HepG2 (cell line): ENCODE results near the gene TP53I3. TPM values are rescaled to one million over a fixed set of nuclear protein-coding genes. Genes with fewer than 3 reads are reported as not detected.

Source experiments
- ADNP ChIP-seq: sonication (generic); formaldehyde crosslinking; IDR thresholded peaks from 2 replicates; pipeline ENCODE4 v1.4.0; 2020; ENCODE audit warnings: missing genetic modification reagents
- ATF1 ChIP-seq: IDR thresholded peaks from 2 replicates; pipeline ENCODE4 v1.6.1; 2016; ENCODE audit warnings: mild to moderate bottlenecking, control low read depth
- ATM ChIP-seq: fragments of 450-650 bp; IDR thresholded peaks from 2 replicates; pipeline ENCODE4 v1.7.1; 2017; ENCODE audit warnings: mild to moderate bottlenecking, borderline replicate concordance
- CAMTA2 ChIP-seq: sonication (generic); formaldehyde crosslinking; IDR thresholded peaks from 2 replicates; pipeline ENCODE4 v1.4.0; 2020; ENCODE audit warnings: mild to moderate bottlenecking, missing genetic modification reagents, borderline replicate concordance
- CREB3 ChIP-seq: sonication (generic); formaldehyde crosslinking; IDR thresholded peaks from 2 replicates; pipeline ENCODE4 v1.5.0; 2020; ENCODE audit warnings: missing genetic modification reagents
- HBP1 ChIP-seq: IDR thresholded peaks from 2 replicates; pipeline ENCODE4 v1.6.1; 2016; ENCODE audit warnings: low read depth, control low read depth
- IRF2 ChIP-seq: IDR thresholded peaks from 2 replicates; pipeline ENCODE4 v1.6.1; 2018; ENCODE audit warnings: missing genetic modification reagents, missing compliant biosample characterization
- JUNB ChIP-seq: sonication (generic); formaldehyde crosslinking; IDR thresholded peaks from 2 replicates; pipeline ENCODE4 v1.8.0; 2022; ENCODE audit warnings: missing genetic modification reagents, mild to moderate bottlenecking, borderline replicate concordance
- NCOA5 ChIP-seq: sonication (generic); formaldehyde crosslinking; IDR thresholded peaks from 2 replicates; pipeline ENCODE4 v1.4.0; 2020; ENCODE audit warnings: missing genetic modification reagents
- NR3C1 ChIP-seq: sonication (generic); formaldehyde crosslinking; IDR thresholded peaks from 2 replicates; pipeline ENCODE4 v1.4.0; 2020; ENCODE audit warnings: missing genetic modification reagents
- RELA ChIP-seq: sonication (generic); formaldehyde crosslinking; IDR thresholded peaks from 2 replicates; pipeline ENCODE4 v1.4.0; 2020; ENCODE audit warnings: missing genetic modification reagents
- SNRNP70 ChIP-seq: fragments of 200-400 bp; formaldehyde crosslinking; IDR thresholded peaks from 2 replicates; pipeline ENCODE4 v1.6.1; 2017; ENCODE audit warnings: mild to moderate bottlenecking, low read depth, low read length, moderate library complexity
- TEAD2 ChIP-seq: sonication (generic); formaldehyde crosslinking; IDR thresholded peaks from 2 replicates; pipeline ENCODE4 v1.9.0; 2021; ENCODE audit warnings: missing genetic modification reagents
- ZBTB40 ChIP-seq, 2 experiments: fragments of 450-650 bp in 1 of 2; sonication (generic) in 1 of 2; formaldehyde crosslinking in 1 of 2; IDR thresholded peaks; 2 replicates each; pipeline versions ENCODE4 v1.6.1 to v1.8.0; 2016 to 2022; ENCODE audit warnings: antibody characterized with exemption in 1 of 2, mild to moderate bottlenecking in 1 of 2, missing genetic modification reagents in 1 of 2
- ZFP82 ChIP-seq: sonication (generic); formaldehyde crosslinking; IDR thresholded peaks from 2 replicates; pipeline ENCODE4 v1.5.1; 2020; ENCODE audit warnings: mild to moderate bottlenecking, missing genetic modification reagents, borderline replicate concordance
- ZNF260 ChIP-seq: sonication (generic); formaldehyde crosslinking; IDR thresholded peaks from 2 replicates; pipeline ENCODE4 v1.4.0; 2020; ENCODE audit warnings: missing genetic modification reagents, low read depth, mild to moderate bottlenecking, borderline replicate concordance
- ZNF629 ChIP-seq: sonication (generic); formaldehyde crosslinking; conservative IDR thresholded peaks from 2 replicates; pipeline ENCODE4 v1.5.0; 2020; ENCODE audit warnings: missing genetic modification reagents
- polyA plus RNA-seq, 8 experiments: library from polyadenylated mRNA; depleted of rRNA in 3 of 8; stranded (reverse) in 7 of 8; unstranded in 1 of 8; fragments of >200 nt; fragmentation: Illumina TruSeq in 4 of 8; extraction: Trizol in 4 of 8; gene quantifications; 2 replicates each; pipeline versions ENCODE4 v1.2.1 to v1.2.3, GENCODE V29; 2011 to 2016; ENCODE audit warnings: low read depth in 4 of 8, missing spikeins in 1 of 8, mixed read lengths in 1 of 8; ENCODE audit not compliant: insufficient read depth in 1 of 8
- total RNA-seq, 5 experiments: library from RNA; depleted of rRNA; stranded (reverse); fragments of >200 nt; fragmentation: Illumina TruSeq; extraction: Trizol; gene quantifications; 2 replicates each; pipeline ENCODE4 v1.2.3, GENCODE V29; 2016; ENCODE audit warnings: low read depth in 1 of 5

TP53I3 gene
- total and polyA plus RNA-seq, 2 of the 13 experiments (the other 11 are each of a cell fraction or from before 2014, with no cell fraction given): 25.0 to 44.1 TPM

GRCh38 chr2:24049485-24050021 is 35.1 kb downstream of the TP53I3 start, which contains the start of gene FKBP1B (continued):
- TF ChIP-seq ZBTB40 (IDR thresholded peaks at IDR 0.05) (no peak), ZBTB40 (CRISPR knock-in tag; IDR thresholded peaks at IDR 0.05) (no peak), NR3C1 (no peak), JUNB (CRISPR knock-in tag) (no peak), TEAD2 (no peak), ATF1 (CRISPR knock-in tag) (no peak), RELA (CRISPR knock-in tag) (0 out of 2 replicates have a peak, but pooled peaks have one; percentile 50), SNRNP70 (no peak), ZFP82 (peak; percentile 54; the same call in 1 of the 2 replicates), IRF2 (CRISPR knock-in tag) (no peak), ADNP (no peak), CREB3 (no peak), HBP1 (CRISPR knock-in tag) (0 out of 2 replicates have a peak, but pooled peaks have one; percentile 56), ZNF629 (no peak), ZNF260 (CRISPR knock-in tag) (no peak), ATM (no peak), NCOA5 (CRISPR knock-in tag) (no peak), CAMTA2 (no peak)
